ENCODE results near the gene ZNF407. TPM values are rescaled to one million over a fixed set of nuclear protein-coding genes. Genes with fewer than 3 reads are reported as not detected.

Gene ZNF407
- total and polyA plus RNA-seq, 2 of the 13 experiments (the other 11 are each of a cell fraction or from before 2014, with no cell fraction given) = 2.3 to 8.7 TPM

DNA sequence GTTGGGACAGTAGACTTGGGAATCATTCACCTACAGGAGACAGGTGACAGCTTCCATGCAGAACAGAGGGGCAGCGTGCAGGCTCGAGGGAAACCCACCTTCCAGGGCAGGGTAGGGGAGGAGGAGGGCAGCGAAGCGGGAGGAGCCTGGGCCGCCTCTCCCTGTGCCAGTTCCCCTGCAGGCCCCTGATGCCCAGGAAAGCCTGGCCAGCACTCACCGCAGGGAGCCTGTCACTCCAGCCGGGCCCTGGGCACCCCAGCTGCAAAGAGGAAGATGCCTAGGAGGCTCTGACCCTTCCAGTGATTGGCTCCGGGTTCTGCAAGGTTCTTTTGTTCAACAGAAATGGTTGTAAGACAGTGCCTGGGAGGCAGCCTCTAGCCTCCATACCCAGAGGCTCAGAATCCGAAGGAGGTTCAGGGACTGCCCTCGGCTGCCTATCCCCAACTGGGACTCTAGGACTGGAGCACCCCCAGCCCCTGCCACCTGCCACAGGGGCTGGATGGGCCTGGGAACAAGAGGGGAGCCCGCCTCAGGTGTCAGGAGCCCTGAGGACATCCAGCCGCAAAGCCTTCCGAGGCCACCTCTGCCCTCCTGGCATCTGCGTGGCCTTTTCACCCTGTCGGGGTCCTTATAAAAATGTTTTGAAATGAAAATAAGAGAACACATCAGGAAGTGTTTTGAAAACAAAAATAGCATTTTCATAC lies 508.0 kb downstream of the ZNF407 start (continued):
- no peak for TF ChIP-seq RNF219 (CRISPR knock-in tag; IDR thresholded peaks at IDR 0.05)
- TF ChIP-seq, protein P1, sequence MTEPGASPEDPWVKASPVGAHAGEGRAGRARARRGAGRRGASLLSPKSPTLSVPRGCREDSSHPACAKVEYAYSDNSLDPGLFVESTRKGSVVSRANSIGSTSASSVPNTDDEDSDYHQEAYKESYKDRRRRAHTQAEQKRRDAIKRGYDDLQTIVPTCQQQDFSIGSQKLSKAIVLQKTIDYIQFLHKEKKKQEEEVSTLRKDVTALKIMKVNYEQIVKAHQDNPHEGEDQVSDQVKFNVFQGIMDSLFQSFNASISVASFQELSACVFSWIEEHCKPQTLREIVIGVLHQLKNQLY (CRISPR knock-in tag; IDR thresholded peaks at IDR 0.05) = no peak
- TF ChIP-seq, protein P2, sequence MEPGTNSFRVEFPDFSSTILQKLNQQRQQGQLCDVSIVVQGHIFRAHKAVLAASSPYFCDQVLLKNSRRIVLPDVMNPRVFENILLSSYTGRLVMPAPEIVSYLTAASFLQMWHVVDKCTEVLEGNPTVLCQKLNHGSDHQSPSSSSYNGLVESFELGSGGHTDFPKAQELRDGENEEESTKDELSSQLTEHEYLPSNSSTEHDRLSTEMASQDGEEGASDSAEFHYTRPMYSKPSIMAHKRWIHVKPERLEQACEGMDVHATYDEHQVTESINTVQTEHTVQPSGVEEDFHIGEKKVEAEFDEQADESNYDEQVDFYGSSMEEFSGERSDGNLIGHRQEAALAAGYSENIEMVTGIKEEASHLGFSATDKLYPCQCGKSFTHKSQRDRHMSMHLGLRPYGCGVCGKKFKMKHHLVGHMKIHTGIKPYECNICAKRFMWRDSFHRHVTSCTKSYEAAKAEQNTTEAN (CRISPR knock-in tag; conservative IDR thresholded peaks at IDR 0.05) = no peak
- TF ChIP-seq ZBTB7B (CRISPR knock-in tag; IDR thresholded peaks at IDR 0.05) = no peak
- no peak for TF ChIP-seq HNRNPLL (IDR thresholded peaks at IDR 0.05; ENCODE audit: low read depth, low read length, poor library complexity, severe bottlenecking)

DNA sequence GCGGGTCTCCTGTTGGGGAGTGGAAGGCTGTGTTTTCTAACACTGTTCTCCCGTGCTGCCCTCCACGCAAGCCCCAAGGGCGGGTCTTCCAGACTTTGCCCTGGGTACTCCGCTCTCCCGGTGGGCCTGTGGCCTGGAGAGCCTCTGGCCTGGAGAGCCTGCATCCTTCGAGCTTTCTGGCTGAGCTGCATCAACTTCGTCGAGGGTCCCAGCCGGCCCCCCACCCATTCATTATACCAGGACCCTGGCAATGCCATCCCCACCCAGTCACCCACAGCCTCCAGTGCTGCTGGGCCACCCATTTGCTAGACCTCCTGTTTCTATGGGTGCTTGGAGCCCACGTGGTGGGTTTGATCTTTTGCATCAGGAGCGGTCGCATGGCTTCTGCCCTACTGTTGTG lies 509.1 kb downstream of the ZNF407 start:
- Histone ChIP-seq H3K9me3 (ENCODE audit: low read length) (no peaks in the 10 kb centered on the region; the same call in 1 of the 2 replicates), H3K79me2 (ENCODE audit: insufficient read depth, low read length) (no peaks in the 10 kb centered on the region), H3K9ac (ENCODE audit: insufficient read depth, low read depth, low read length) (no peak overlapping the region), H3K4me1 (ENCODE audit: insufficient read depth, low read length) (no peaks in the 10 kb centered on the region), H2AFZ (ENCODE audit: low read length) (no peak overlapping the region), H3K27me3 (ENCODE audit: control insufficient read depth in 1 of 2, insufficient read depth in 2 of 2, low read length in 2 of 2) (peaks cover 8 to 78% of the 10 kb centered on the region in 2 experiments), H3K36me3 (replicated peaks in 1 of 2; ENCODE audit: control insufficient read depth in 1 of 2, insufficient read depth in 2 of 2, low read length in 2 of 2) (no peaks in the 10 kb centered on the region), H3K4me3 (replicated peaks in 1 of 3; ENCODE audit: insufficient read depth in 1 of 3, low read depth in 2 of 3, low read length in 3 of 3) (no peak overlapping the region), H3K4me2 (ENCODE audit: low read depth, low read length) (no peak overlapping the region), H3K27ac (ENCODE audit: extremely low read length, insufficient read depth, low read length) (no peak overlapping the region), H4K20me1 (ENCODE audit: insufficient read depth, low read length) (no peaks in the 10 kb centered on the region)
- DNase-seq (ENCODE audit: low spot score) (no peak), ATAC-seq (no peak), FAIRE-seq (no peak)
- BruUV-seq (replicated peaks) = no TSS peak
- in situ Hi-C loops (cut with HindIII; ENCODE audit: extremely low pct_ligation_motif_present, low pct_unique_long_range_greater_than_20kb) = no loop called here
- WGBS (ENCODE audit: low lambda C conversion rate) = 38% methylated on average over 7 of the region's 13 CpGs
- CTCF ChIA-PET (ENCODE audit: low intra/inter-chr PET ratio, low total read pairs) = no interaction called here
- POLR2A ChIA-PET = no interaction called here
- intact Hi-C loops (cut with micrococcal nuclease; ENCODE audit: unreplicated experiment) = no loop called here
- TF ChIP-seq MXD3 (CRISPR knock-in tag; IDR thresholded peaks at IDR 0.05) (no peak), ZNF124 (CRISPR knock-in tag; IDR thresholded peaks at IDR 0.05) (no peak), ARID2 (CRISPR knock-in tag; IDR thresholded peaks at IDR 0.05; ENCODE audit: borderline replicate concordance) (no peak), RERE (CRISPR knock-in tag; IDR thresholded peaks at IDR 0.05; ENCODE audit: low read depth) (no peak), PRPF4 (IDR thresholded peaks at IDR 0.05; ENCODE audit: low read depth, low read length, poor library complexity, severe bottlenecking) (no peak), SOX6 (IDR thresholded peaks at IDR 0.05) (no peak), SOX6 (CRISPR knock-in tag; IDR thresholded peaks at IDR 0.05) (no peak), MIER3 (CRISPR knock-in tag; IDR thresholded peaks at IDR 0.05; ENCODE audit: borderline replicate concordance) (no peak)
